ENCODE data around the gene DNAJC1.

DNA sequence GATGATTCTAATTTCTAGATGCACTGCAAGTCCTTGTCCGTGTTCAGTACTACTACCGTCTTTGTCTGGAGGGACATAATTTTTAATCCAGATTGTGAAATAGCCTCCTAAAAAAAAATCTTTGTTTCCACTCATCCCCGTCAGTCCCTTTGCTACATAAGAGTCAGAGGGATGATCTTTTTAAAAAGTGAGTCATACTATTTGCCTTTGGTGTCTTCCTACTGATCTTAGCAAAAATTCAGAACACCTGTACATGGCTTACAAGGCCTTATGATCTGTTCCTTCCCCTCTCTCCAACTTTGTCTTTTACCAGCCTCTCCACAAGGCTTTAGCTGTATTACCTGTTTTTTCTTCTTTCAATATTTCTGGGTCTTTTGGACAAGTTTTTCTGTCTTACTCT, 296.0 kb downstream of the DNAJC1 start:
- TF ChIP-seq POLR2A (IDR thresholded peaks at IDR 0.05), result no peak
- TF ChIP-seq, protein P1, sequence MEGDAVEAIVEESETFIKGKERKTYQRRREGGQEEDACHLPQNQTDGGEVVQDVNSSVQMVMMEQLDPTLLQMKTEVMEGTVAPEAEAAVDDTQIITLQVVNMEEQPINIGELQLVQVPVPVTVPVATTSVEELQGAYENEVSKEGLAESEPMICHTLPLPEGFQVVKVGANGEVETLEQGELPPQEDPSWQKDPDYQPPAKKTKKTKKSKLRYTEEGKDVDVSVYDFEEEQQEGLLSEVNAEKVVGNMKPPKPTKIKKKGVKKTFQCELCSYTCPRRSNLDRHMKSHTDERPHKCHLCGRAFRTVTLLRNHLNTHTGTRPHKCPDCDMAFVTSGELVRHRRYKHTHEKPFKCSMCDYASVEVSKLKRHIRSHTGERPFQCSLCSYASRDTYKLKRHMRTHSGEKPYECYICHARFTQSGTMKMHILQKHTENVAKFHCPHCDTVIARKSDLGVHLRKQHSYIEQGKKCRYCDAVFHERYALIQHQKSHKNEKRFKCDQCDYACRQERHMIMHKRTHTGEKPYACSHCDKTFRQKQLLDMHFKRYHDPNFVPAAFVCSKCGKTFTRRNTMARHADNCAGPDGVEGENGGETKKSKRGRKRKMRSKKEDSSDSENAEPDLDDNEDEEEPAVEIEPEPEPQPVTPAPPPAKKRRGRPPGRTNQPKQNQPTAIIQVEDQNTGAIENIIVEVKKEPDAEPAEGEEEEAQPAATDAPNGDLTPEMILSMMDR (IDR thresholded peaks at IDR 0.05), result no peak
